K562 (cell line): ENCODE results near the gene DGCR2. TPM values are rescaled to one million over a fixed set of nuclear protein-coding genes. Genes with fewer than 3 reads are reported as not detected.

Source experiments
- ADNP ChIP-seq: fragments of 200-800 bp; sonication (Bioruptor generic); IDR thresholded peaks from 2 replicates; pipeline ENCODE4 v1.6.1; 2016; ENCODE audit warnings: missing genetic modification characterization, missing compliant biosample characterization
- ATF1 ChIP-seq, 2 experiments: fragments of 450-650 bp in 1 of 2; IDR thresholded peaks; 2 replicates each; pipeline ENCODE4 v1.6.1; 2016; ENCODE audit warnings: missing compliant biosample characterization in 1 of 2, missing genetic modification characterization in 1 of 2
- ATF4 ChIP-seq: fragments of 450-650 bp; formaldehyde crosslinking; IDR thresholded peaks from 2 replicates; pipeline ENCODE4 v1.4.0; 2022; ENCODE audit warnings: mild to moderate bottlenecking, moderate library complexity
- BCLAF1 ChIP-seq, 2 experiments: fragments of 450-650 bp in 1 of 2; IDR thresholded peaks; 2 replicates each; pipeline ENCODE4 v1.6.1; 2011 to 2017; ENCODE audit warnings: low read depth in 2 of 2, antibody characterized with exemption in 1 of 2, borderline replicate concordance in 1 of 2, low read length in 1 of 2, mild to moderate bottlenecking in 1 of 2, mixed read lengths in 1 of 2; ENCODE audit not compliant: control insufficient read depth in 1 of 2
- GMEB1 ChIP-seq: fragments of 250-450 bp; sonication (Bioruptor Pico); IDR thresholded peaks from 2 replicates; pipeline ENCODE4 v1.4.0; 2020; ENCODE audit warnings: mild to moderate bottlenecking
- JUND ChIP-seq, 2 experiments: IDR thresholded peaks; 2 replicates in 1 of 2; 3 replicates in 1 of 2; pipeline ENCODE4 v1.6.1; 2011; ENCODE audit warnings: borderline replicate concordance in 2 of 2, low read depth in 2 of 2, low read length in 2 of 2, improper control_type of control experiment in 1 of 2, missing biosample characterization in 1 of 2, missing genetic modification characterization in 1 of 2, missing genetic modification reagents in 1 of 2
- L3MBTL2 ChIP-seq: fragments of 450-650 bp; IDR thresholded peaks from 2 replicates; pipeline ENCODE4 v1.6.1; 2016; ENCODE audit warnings: mild to moderate bottlenecking, moderate library complexity
- NELFE ChIP-seq: IDR thresholded peaks from 2 replicates; pipeline ENCODE4 v1.6.1; 2011; ENCODE audit warnings: mild to moderate bottlenecking; ENCODE audit not compliant: insufficient read depth, insufficient read length
- NR2C1 ChIP-seq, 2 experiments: fragments of 450-650 bp; IDR thresholded peaks; 2 replicates each; pipeline ENCODE4 v1.6.1; 2017; ENCODE audit warnings: mild to moderate bottlenecking in 2 of 2, antibody characterized with exemption in 1 of 2, inconsistent platforms in 1 of 2, missing compliant biosample characterization in 1 of 2, missing genetic modification characterization in 1 of 2
- ZNF12 ChIP-seq: sonication (generic); formaldehyde crosslinking; IDR thresholded peaks from 2 replicates; pipeline ENCODE4 v1.4.0; 2020; ENCODE audit warnings: mild to moderate bottlenecking, missing genetic modification reagents
- ZNF165 ChIP-seq: fragments of 250-450 bp; sonication (Bioruptor Pico); IDR thresholded peaks from 2 replicates; pipeline ENCODE4 v1.4.0; 2020; ENCODE audit warnings: borderline replicate concordance
- ZNF512 ChIP-seq: IDR thresholded peaks from 2 replicates; pipeline ENCODE4 v1.6.1; 2016; ENCODE audit warnings: missing genetic modification characterization, missing compliant biosample characterization
- ZNF644 ChIP-seq: fragments of 200-800 bp; sonication (Bioruptor generic); IDR thresholded peaks from 2 replicates; pipeline ENCODE4 v1.6.1; 2016; ENCODE audit warnings: low read depth, missing genetic modification characterization, missing compliant biosample characterization
- polyA plus RNA-seq, 8 experiments: library from polyadenylated mRNA; depleted of rRNA in 4 of 8; stranded (reverse) in 5 of 8; unstranded in 3 of 8; fragments of >200 nt; fragmentation: Nextera tagmentation in 2 of 8; fragmentation: Illumina TruSeq in 1 of 8; extraction: Ambion mirVana in 2 of 8; extraction: Trizol in 1 of 8; gene quantifications; 2 replicates each; pipeline versions ENCODE4 v1.2.1 to v1.2.3, GENCODE V29; 2011 to 2014; ENCODE audit warnings: inconsistent platforms in 1 of 8, missing spikeins in 1 of 8
- total RNA-seq, 7 experiments: library from RNA; depleted of rRNA in 6 of 7; stranded (reverse); fragments of >200 nt in 6 of 7; fragmentation: Illumina TruSeq in 2 of 7; extraction: Trizol in 2 of 7; gene quantifications; 2 replicates each; pipeline versions ENCODE4 v1.2.1 to v1.2.3, GENCODE V29; 2011 to 2021; ENCODE audit warnings: low replicate concordance in 1 of 7
- TF ChIP-seq, protein P1 (sequence below): fragments of 250-450 bp; sonication (Bioruptor Pico); IDR thresholded peaks from 2 replicates; pipeline ENCODE4 v1.4.0; 2020; ENCODE audit warnings: borderline replicate concordance

Gene DGCR2
- total and polyA plus RNA-seq, 9 of the 15 experiments (the other 6 are each of a cell fraction or from before 2014, with no cell fraction given), result 0.69 to 101 (median 56.4) TPM

DNA sequence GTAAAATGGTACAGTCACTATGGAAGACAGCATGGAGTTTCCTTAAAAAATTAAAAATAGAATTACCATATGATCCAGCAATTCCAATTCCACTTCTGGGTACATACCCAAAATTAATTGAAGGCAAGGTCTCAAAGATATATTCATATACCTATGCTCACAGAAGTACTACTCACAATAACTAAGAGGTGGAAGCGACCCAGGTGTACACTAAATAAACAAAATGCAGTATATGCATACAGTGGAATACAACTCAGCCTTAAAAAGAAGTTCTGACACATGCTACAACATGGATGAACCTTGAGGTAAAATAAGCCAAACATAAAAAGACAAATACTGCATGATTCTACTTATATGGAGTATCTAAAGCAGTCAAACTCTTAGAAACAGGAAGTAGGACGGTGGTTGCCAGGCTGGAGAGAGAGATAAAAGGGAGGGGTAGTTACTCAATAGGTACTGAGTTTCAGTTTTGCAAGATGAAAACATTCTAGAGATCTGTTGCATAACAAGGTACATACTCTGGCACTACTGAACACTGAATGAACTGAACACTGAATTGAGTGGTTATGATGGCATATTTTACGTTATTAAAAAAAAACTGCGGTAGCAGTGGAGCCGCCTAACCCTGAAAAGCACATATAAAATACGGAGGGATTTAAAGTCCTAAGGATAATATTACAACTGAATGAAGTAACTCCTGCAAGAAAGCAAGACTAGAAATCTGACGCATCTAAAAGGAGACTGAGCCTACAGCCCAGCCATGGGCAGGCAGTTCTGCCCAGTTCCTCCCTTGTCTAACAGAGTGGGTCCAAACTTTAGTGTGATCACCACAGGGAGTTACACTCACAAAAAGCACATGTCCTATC lies 12.8 kb downstream of the DGCR2 start (continued):
- peak; percentile 85 for TF ChIP-seq JUND (IDR thresholded peaks at IDR 0.05; ENCODE audit: borderline replicate concordance, low read depth, low read length)
- peak; percentile 84; the same call in 2 of the 3 replicates for TF ChIP-seq JUND (tag; IDR thresholded peaks at IDR 0.05; ENCODE audit: borderline replicate concordance, low read depth, low read length)
- no peak for TF ChIP-seq NR2C1 (IDR thresholded peaks at IDR 0.05)
- TF ChIP-seq NR2C1 (tag; IDR thresholded peaks at IDR 0.05), result no peak
- peak; percentile 30; the same call in 1 of the 2 replicates for TF ChIP-seq L3MBTL2
- no peak for TF ChIP-seq ZNF165
- TF ChIP-seq ZNF644 (tag), result 0 out of 2 replicates have a peak, but pooled peaks have one; percentile 66
- no peak for TF ChIP-seq ZNF512 (tag)
- TF ChIP-seq ATF4 (CRISPR knock-in tag), result 0 out of 2 replicates have a peak, but pooled peaks have one; percentile 15
- no peak; the same call in 1 of the 2 replicates for TF ChIP-seq ADNP (tag)
- TF ChIP-seq NELFE, result no peak
- TF ChIP-seq BCLAF1 (IDR thresholded peaks at IDR 0.05; ENCODE audit: borderline replicate concordance in 1 of 2, control insufficient read depth in 1 of 2, low read depth in 2 of 2, low read length in 1 of 2), result peak in 1 of 2 experiments; percentile 78; a peak in 1 of 4 replicates
- TF ChIP-seq, protein P1, sequence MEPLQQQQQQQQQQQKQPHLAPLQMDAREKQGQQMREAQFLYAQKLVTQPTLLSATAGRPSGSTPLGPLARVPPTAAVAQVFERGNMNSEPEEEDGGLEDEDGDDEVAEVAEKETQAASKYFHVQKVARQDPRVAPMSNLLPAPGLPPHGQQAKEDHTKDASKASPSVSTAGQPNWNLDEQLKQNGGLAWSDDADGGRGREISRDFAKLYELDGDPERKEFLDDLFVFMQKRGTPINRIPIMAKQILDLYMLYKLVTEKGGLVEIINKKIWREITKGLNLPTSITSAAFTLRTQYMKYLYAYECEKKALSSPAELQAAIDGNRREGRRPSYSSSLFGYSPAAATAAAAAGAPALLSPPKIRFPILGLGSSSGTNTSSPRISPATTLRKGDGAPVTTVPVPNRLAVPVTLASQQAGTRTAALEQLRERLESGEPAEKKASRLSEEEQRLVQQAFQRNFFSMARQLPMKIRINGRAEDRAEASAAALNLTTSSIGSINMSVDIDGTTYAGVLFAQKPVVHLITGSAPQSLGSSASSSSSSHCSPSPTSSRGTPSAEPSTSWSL (CRISPR knock-in tag), result no peak
- no peak for TF ChIP-seq ZNF12
- no peak for TF ChIP-seq ATF1 (CRISPR knock-in tag; IDR thresholded peaks at IDR 0.05)
- TF ChIP-seq ATF1 (tag; IDR thresholded peaks at IDR 0.05), result 0 out of 2 replicates have a peak, but pooled peaks have one; percentile 32
- no peak for TF ChIP-seq GMEB1 (CRISPR knock-in tag)
